Keratinocyte (primary cell): ENCODE results near the gene PCMTD2. TPM values are rescaled to one million over a fixed set of nuclear protein-coding genes. Genes with fewer than 3 reads are reported as not detected.
"Not testable (repeated sequence)": the region's sequence is repeated elsewhere in the genome, so short reads cannot be mapped to it uniquely, and the experiment has no call there.

Source experiments
- DNase-seq: peaks from one replicate; pipeline ENCODE4 v3.0.0-alpha.2; 2011; ENCODE audit warnings: low read depth, missing footprints, low spot score
- FAIRE-seq: peaks from 2 replicates; lab custom pipeline; 2011; peaks lifted over from hg19 to GRCh38; lab: Jason Lieb, UNC
- H2AFZ ChIP-seq: 2 replicates; pipeline ENCODE4 v1.6.0; 2012; ENCODE audit warnings: low read length, control low read depth, inconsistent platforms; ENCODE audit not compliant: control insufficient read depth
- H3K27ac ChIP-seq: 2 replicates; pipeline ENCODE4 v1.5.1; 2011; ENCODE audit warnings: low read length; ENCODE audit not compliant: control insufficient read depth, insufficient read depth
- H3K27me3 ChIP-seq: 3 replicates; pipeline ENCODE4 v1.6.0; 2011; ENCODE audit warnings: low read length; ENCODE audit not compliant: control insufficient read depth, insufficient read depth; ENCODE audit errors: extremely low read depth
- H3K36me3 ChIP-seq, 2 experiments: 2 replicates in 1 of 2; 3 replicates in 1 of 2; pipeline ENCODE4 v1.5.1; 2011; ENCODE audit warnings: low read length in 2 of 2, mild to moderate bottlenecking in 1 of 2; ENCODE audit not compliant: control insufficient read depth in 2 of 2, insufficient read depth in 2 of 2; ENCODE audit errors: extremely low read depth in 1 of 2
- H3K4me1 ChIP-seq: 3 replicates; pipeline ENCODE4 v1.5.1; 2011; ENCODE audit warnings: low read length; ENCODE audit not compliant: control insufficient read depth, insufficient read depth; ENCODE audit errors: extremely low read depth
- H3K4me2 ChIP-seq: 3 replicates; pipeline ENCODE4 v1.6.0; 2011; ENCODE audit warnings: low read depth, low read length; ENCODE audit not compliant: control insufficient read depth, insufficient read depth; ENCODE audit errors: extremely low read depth
- H3K4me3 ChIP-seq, 3 experiments: fragments of 200-600 bp in 1 of 3; sonication (generic) in 1 of 3; 2 replicates in 2 of 3; 3 replicates in 1 of 3; pipeline ENCODE4 v1.5.1; 2011 to 2016; ENCODE audit warnings: low read length in 3 of 3, mild to moderate bottlenecking in 3 of 3, control low read depth in 2 of 3, inconsistent platforms in 1 of 3, low read depth in 1 of 3, mixed read lengths in 1 of 3, mixed run types in 1 of 3, moderate library complexity in 1 of 3; ENCODE audit not compliant: control insufficient read depth in 2 of 3, insufficient read depth in 2 of 3; ENCODE audit errors: extremely low read depth in 1 of 3
- H3K79me2 ChIP-seq: 2 replicates; pipeline ENCODE4 v1.6.0; 2012; ENCODE audit warnings: low read length; ENCODE audit not compliant: control insufficient read depth, insufficient read depth
- H3K9ac ChIP-seq: 3 replicates; pipeline ENCODE4 v1.6.0; 2011; ENCODE audit warnings: low read length; ENCODE audit not compliant: control insufficient read depth, insufficient read depth; ENCODE audit errors: extremely low read depth
- H3K9me1 ChIP-seq: 3 replicates; pipeline ENCODE4 v1.6.0; 2011; ENCODE audit warnings: low read length; ENCODE audit not compliant: control insufficient read depth, insufficient read depth; ENCODE audit errors: extremely low read depth
- H3K9me3 ChIP-seq: 2 replicates; pipeline ENCODE4 v1.5.1; 2012; ENCODE audit warnings: low read depth, low read length; ENCODE audit not compliant: control insufficient read depth
- H4K20me1 ChIP-seq: 3 replicates; pipeline ENCODE4 v1.6.0; 2011; ENCODE audit warnings: low read length; ENCODE audit not compliant: control insufficient read depth, insufficient read depth; ENCODE audit errors: extremely low read depth
- dilution Hi-C: fragments of 300-500 bp; cut with MboI; formaldehyde crosslinking; loops from one replicate; pipeline ENCODE4 v1.7.0; 2020; ENCODE audit warnings: low sequenced_read_pairs; ENCODE audit not compliant: extremely low pct_ligation_motif_present
- polyA plus RNA-seq, 5 experiments: library from polyadenylated mRNA; depleted of rRNA in 3 of 5; stranded (reverse) in 3 of 5; stranded (forward) in 1 of 5; unstranded in 1 of 5; fragments of >200 nt; gene quantifications; 1 replicate in 1 of 5; 2 replicates in 3 of 5; 3 replicates in 1 of 5; pipeline versions ENCODE4 v1.2.1 to v1.2.3, GENCODE V29; 2011 to 2012; ENCODE audit warnings: missing spikeins in 2 of 5, low read depth in 1 of 5, low replicate concordance in 1 of 5

Gene PCMTD2
- polyA plus RNA-seq, 1 donor (not counting 4 experiments of a cell fraction or from before 2014, with no cell fraction given) = 25.8 TPM

GRCh38 chr20:64303086-64303485, 47.5 kb downstream of the PCMTD2 start:
- H3K4me1 ChIP-seq, H3K27ac ChIP-seq, H4K20me1 ChIP-seq, H3K27me3 ChIP-seq, dilution Hi-C loops, H2AFZ ChIP-seq, H3K79me2 ChIP-seq, DNase-seq, FAIRE-seq, H3K4me2 ChIP-seq, H3K4me3 ChIP-seq, H3K9ac ChIP-seq, H3K9me1 ChIP-seq, H3K9me3 ChIP-seq, H3K36me3 ChIP-seq: not testable (repeated sequence)

GRCh38 chr20:64313761-64314160, 58.2 kb downstream of the PCMTD2 start:
- dilution Hi-C loops, H3K4me3 ChIP-seq, H3K79me2 ChIP-seq, H3K4me2 ChIP-seq, H2AFZ ChIP-seq, DNase-seq, H4K20me1 ChIP-seq, H3K9me3 ChIP-seq, H3K27ac ChIP-seq, H3K36me3 ChIP-seq, FAIRE-seq, H3K9me1 ChIP-seq, H3K27me3 ChIP-seq, H3K4me1 ChIP-seq, H3K9ac ChIP-seq: not testable (repeated sequence)

- H3K9me1 ChIP-seq, H3K27me3 ChIP-seq, H4K20me1 ChIP-seq, H3K36me3 ChIP-seq, H3K4me2 ChIP-seq, H2AFZ ChIP-seq, FAIRE-seq, DNase-seq, dilution Hi-C loops, H3K9me3 ChIP-seq, H3K9ac ChIP-seq, H3K4me1 ChIP-seq, H3K79me2 ChIP-seq, H3K27ac ChIP-seq, H3K4me3 ChIP-seq: not testable (repeated sequence)
Measured at GRCh38 chr20:64315381-64315780, 59.8 kb downstream of the PCMTD2 start.

GRCh38 chr20:64315884-64316283, 60.3 kb downstream of the PCMTD2 start:
- H3K4me2 ChIP-seq, H3K9ac ChIP-seq, H3K9me3 ChIP-seq, FAIRE-seq, H3K9me1 ChIP-seq, H2AFZ ChIP-seq, H3K4me3 ChIP-seq, dilution Hi-C loops, H3K27me3 ChIP-seq, H4K20me1 ChIP-seq, H3K36me3 ChIP-seq, H3K79me2 ChIP-seq, H3K27ac ChIP-seq, H3K4me1 ChIP-seq, DNase-seq: not testable (repeated sequence)
